Lower lobe of right lung (tissue), 2 donors: Measurements from ENCODE around the gene TRMU. TPM values are rescaled to one million over a fixed set of nuclear protein-coding genes. Genes with fewer than 3 reads are reported as not detected.

Source experiments
- ATAC-seq, 2 donors: fragments of 200-7000 bp; cut with Tn5 transposase; one replicate each; pipeline ENCODE4 v1.9.1; 2020 to 2022; ENCODE audit warnings: mild to moderate bottlenecking in 2 of 2, moderate library complexity in 2 of 2
- DNase-seq: peaks from one replicate; pipeline ENCODE4 v3.0.0-alpha.2; 2020
- H3K27ac ChIP-seq: fragments of 200-600 bp; one replicate; pipeline ENCODE4 v1.8.0; 2022
- H3K27me3 ChIP-seq: fragments of 200-600 bp; one replicate; pipeline ENCODE4 v1.8.0; 2022; ENCODE audit warnings: low read depth
- H3K36me3 ChIP-seq: fragments of 200-600 bp; one replicate; pipeline ENCODE4 v1.8.0; 2022; ENCODE audit warnings: mild to moderate bottlenecking
- H3K4me1 ChIP-seq: fragments of 200-600 bp; one replicate; pipeline ENCODE4 v1.8.0; 2022
- H3K4me3 ChIP-seq: fragments of 200-600 bp; one replicate; pipeline ENCODE4 v1.8.0; 2022; ENCODE audit warnings: mild to moderate bottlenecking
- H3K9me3 ChIP-seq: fragments of 200-600 bp; one replicate; pipeline ENCODE4 v1.8.0; 2022
- CTCF ChIP-seq: fragments of 200-600 bp; IDR thresholded peaks from one replicate; pipeline ENCODE4 v1.8.0; 2022; ENCODE audit warnings: antibody characterized with exemption, mild to moderate bottlenecking
- intact Hi-C: fragments of 100-400 bp; cut with DNase I; formaldehyde crosslinking; loops from one replicate; pipeline ENCODE4 v1.11.0; 2022
- total RNA-seq: library from RNA; stranded (reverse); fragmentation: NEBNext Ultra II Directional; extraction: Animal tissue kit (Norgen Biotek cat#: 25700); gene quantifications from one replicate; pipeline ENCODE4 v1.2.1, GENCODE V29; 2021
- donor health status: DM: no; HTN: yes; CAD: no; lungs with severe emphysema.

Gene TRMU
- total RNA-seq, 1 donor from 2014 or later: 33.5 TPM

GRCh38 chr22:46378426-46379065, 43.0 kb downstream of the TRMU start:
- intact Hi-C loops: no loop called here
- peak overlapping the region; percentile 83 for H3K27ac ChIP-seq
- H3K4me3 ChIP-seq: no peak overlapping the region
- H3K9me3 ChIP-seq: peaks cover 4% of the 10 kb centered on the region
- no peak for TF ChIP-seq CTCF
- H3K4me1 ChIP-seq: peaks cover 29% of the 10 kb centered on the region
- peak; percentile 52 for DNase-seq
- no peak for ATAC-seq
- peaks cover 6% of the 10 kb centered on the region for H3K36me3 ChIP-seq
- peaks cover 4% of the 10 kb centered on the region for H3K27me3 ChIP-seq

GRCh38 chr22:46379066-46379930, 43.8 kb downstream of the TRMU start:
- Histone ChIP-seq H3K9me3 (peaks cover 4% of the 10 kb centered on the region), H3K4me1 (peaks cover 23% of the 10 kb centered on the region), H3K27me3 (peaks cover 4% of the 10 kb centered on the region), H3K27ac (peak overlapping the region; percentile 83), H3K36me3 (peaks cover 6% of the 10 kb centered on the region), H3K4me3 (no peak overlapping the region)
- ATAC-seq: peak; percentile 32 to 37
- intact Hi-C loops: no loop called here
- TF ChIP-seq CTCF: no peak
- DNase-seq: peak; percentile 63

- H3K27me3 ChIP-seq: no peaks in the 10 kb centered on the region
- DNase-seq: no peak
- ATAC-seq: no peak
- no peak for TF ChIP-seq CTCF
- intact Hi-C loops: no loop called here
- peaks cover 4% of the 10 kb centered on the region for H3K9me3 ChIP-seq
- H3K4me1 ChIP-seq: peaks cover 16% of the 10 kb centered on the region
- no peak overlapping the region for H3K27ac ChIP-seq
- H3K4me3 ChIP-seq: no peak overlapping the region
- peaks cover 11% of the 10 kb centered on the region for H3K36me3 ChIP-seq
Observed at GRCh38 chr22:46380069-46380468, 44.6 kb downstream of the TRMU start.

GRCh38 chr22:46380581-46380980, 45.1 kb downstream of the TRMU start:
- DNase-seq (no peak), ATAC-seq (no peak)
- H3K9me3 ChIP-seq: peaks cover 4% of the 10 kb centered on the region
- peaks cover 12% of the 10 kb centered on the region for H3K36me3 ChIP-seq
- intact Hi-C loops: no loop called here
- TF ChIP-seq CTCF: no peak
- no peaks in the 10 kb centered on the region for H3K27me3 ChIP-seq
- no peak overlapping the region for H3K27ac ChIP-seq
- no peak overlapping the region for H3K4me3 ChIP-seq
- peaks cover 15% of the 10 kb centered on the region for H3K4me1 ChIP-seq

- Histone ChIP-seq H3K36me3 (peaks cover 12% of the 10 kb centered on the region), H3K27me3 (no peaks in the 10 kb centered on the region), H3K9me3 (no peaks in the 10 kb centered on the region), H3K4me1 (peaks cover 14% of the 10 kb centered on the region), H3K27ac (no peak overlapping the region), H3K4me3 (no peak overlapping the region)
- DNase-seq (no peak), ATAC-seq (no peak)
- no peak for TF ChIP-seq CTCF
- intact Hi-C loops: no loop called here
Observed at GRCh38 chr22:46381142-46381541, 45.6 kb downstream of the TRMU start.
